Kidney tubule cell (primary cell): ENCODE results near the gene FAM222A.

Experiments
- DNase-seq: peaks from one replicate; pipeline ENCODE4 v3.0.0-alpha.2; 2018; ENCODE audit warnings: low spot score

Gene FAM222A

DNA sequence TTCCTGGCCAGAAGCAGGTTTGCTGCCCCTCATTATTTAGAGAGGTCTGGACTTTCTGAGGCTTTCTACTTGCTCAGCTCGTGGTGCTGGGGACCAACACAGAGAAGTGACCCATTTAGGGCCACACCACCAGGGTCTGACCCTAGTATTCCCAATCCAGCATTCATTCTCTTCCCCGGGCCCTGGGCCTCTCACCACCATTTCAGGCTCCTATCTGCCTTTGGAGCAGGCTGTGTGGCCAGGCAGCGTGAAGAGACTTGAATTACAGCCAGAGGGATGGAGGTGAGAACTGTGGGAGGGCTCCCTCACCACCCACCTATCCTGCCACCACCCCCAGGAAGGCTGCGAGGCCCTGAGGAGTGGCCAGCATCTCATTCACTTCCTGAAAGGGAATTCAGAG is 24.6 kb downstream of the FAM222A start:
- DNase-seq = peak; percentile 38

DNA sequence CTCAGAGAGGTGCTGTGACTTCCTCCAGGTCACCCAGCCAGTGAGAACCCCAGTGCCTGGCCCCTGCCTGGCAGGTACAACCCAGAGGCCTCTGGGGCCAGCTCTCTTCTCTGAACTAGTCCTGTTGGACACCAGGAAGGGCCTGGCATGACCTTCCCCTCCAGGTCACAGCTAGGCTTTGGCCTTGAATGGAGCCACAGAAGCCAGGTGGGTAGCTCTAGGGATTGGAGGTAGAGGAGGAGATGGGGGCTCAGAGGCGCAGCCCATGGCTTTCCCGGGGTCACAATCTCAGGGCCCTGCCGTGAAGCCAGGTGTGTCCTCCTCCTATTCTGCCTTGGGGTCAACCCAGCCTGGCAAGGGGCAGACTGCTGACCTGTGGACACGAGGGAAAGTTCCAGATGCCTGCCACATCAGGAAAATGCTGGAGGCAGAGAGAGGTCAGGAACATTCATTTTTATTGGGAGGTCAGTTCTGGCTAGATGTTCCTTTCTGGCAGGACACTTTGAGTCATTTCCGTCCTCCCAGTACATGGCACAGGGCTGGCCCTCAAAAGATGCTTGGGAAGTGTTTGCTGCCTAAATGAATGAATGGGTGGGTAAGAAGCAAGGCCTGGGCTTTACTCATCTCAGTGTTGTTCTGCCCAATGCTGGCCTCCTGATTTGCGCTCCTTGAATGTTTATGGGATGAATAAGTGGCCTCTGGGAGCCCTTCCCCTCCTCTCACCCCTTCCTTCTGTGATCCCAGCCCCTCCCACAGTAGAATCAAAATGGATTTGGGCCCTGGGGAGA is 25.4 kb downstream of the FAM222A start:
- peak; percentile 53 for DNase-seq

DNA sequence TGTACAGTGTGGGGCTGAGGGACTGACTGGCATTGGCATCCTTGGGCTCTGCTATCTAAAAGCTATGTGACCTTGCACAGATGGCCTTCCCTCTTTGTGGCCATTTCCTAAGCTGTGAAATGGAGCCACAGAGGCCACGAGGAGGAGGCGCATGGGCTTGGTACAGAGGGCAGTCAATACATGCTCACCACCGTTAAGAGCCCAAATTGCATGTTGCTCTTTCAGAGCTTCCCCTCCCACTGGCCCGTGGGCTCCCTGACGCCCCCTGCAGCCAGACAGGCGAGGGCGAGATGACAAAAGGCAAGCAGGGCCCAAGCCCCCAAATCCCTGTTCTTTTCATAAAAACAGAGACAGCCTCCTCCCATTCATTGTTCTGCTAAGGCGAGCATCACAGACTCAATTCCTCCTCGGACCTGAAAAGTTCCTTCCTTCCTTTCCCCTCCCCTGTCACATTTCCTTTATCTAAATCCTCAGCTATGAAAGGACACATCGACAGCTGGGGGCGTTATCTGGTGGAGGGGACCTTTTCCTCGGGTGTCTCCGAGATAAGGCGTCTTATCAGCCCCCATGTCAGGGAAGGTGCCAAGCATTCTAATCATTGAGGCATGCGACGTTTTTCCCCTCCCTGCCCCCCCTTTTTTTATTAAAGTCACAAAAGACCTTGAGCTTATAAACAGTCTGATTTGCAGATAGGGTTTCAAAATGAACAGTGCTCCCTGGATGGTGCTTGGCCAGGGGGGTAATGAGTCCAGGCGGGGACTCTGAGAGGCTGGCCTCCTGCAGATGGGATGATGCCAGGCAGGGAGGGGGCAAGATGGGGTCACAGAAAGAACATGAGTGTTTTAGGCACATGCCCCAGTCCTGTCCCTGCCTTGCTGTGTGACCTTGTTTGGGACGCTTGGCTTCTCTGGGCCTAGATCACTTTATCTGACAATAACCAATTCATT is 26.4 kb downstream of the FAM222A start:
- no peak for DNase-seq

DNA sequence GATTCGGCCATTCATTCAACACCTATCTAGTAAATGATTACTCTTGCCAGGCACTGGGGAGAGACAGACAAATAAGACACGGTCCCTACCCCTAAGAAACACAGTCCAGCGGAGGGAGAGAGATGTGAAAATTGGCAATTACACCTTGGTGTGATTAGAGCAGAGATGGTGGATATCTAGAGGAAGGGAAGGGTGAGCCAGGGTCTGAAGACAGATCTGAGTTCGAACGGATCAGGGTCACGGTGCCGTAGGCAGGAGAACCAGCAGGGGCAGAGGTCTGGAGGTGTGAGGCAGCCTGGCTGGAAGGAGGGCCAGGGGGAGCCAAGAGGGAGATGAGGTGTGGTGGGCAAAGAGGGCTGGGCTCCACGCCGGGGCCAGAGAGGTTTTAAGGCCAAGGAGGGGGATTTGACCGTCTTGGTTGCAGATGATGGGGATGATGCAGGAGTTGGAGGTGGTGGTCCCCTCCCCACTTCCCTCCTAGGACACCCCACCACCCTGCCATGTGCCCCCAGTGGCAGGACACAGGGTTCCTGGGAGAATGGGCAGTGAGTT is 27.1 kb downstream of the FAM222A start:
- DNase-seq = no peak

DNA sequence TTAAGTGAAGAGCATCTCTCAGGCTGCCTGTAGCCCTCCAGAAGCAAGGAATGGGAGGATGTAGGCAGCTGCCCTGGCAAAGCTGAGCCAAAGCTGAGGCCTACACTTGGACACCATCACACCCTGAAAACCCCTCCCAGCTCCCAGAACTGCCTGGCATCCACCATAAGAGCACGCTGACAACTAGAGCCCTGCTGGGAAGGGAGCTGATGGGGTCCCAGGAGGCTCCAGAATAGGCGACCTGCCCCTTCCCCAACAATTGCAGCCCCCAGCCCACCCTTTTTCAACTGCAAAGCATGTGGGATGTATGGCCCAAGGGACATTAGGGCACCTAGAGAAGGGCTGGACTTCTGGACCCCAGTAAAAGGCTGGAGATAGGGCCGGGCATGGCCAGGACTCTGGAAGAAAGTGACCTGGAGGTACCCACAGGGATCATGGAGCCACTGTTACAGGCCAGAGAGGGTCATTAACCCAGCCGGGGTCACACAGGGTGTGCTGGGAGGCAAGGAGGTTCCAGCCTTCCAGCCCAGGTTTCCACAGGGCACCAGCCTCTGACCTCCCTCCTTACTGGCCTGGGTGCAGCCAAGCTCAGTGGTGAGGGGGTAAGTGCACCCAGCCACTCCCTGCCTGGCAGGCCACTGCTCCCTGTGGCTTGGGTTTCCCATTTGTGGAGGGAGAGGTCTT is 27.8 kb downstream of the FAM222A start:
- no peak for DNase-seq

DNA sequence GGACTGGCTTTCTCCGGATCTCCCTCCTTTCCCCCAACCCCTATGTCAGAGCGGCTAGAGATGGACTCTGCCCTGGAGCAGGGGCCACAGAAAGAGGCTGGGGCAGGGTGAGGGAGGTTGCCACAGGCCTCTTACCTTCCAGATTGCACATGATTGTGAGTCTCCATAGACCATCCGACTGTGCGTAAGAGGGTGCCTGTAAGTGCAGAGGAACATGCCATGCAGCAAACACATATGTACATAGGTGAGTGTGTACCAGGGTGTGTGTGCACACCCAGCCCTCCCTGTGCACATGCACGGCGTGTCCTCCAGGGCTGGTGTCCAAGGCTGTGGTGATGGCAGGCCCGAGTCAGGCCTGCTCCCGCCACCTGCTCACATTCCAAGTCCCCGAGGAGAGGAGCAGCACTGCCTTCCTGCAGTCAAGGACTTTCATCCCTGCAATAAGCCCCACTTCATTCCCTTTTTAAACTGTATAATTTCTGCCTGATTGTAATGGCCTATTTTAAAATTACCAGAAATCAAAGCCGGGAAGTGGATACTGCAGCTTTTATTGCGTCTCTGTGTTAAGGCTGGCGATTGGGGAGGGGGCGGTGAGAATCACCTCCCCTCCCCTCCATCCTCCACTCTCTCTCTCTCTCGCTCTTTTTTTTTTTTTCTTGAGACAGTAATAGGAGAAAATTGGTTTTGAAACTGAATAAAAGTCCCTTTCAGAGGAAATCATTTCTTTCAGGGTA is 28.5 kb downstream of the FAM222A start:
- no peak for DNase-seq

DNA sequence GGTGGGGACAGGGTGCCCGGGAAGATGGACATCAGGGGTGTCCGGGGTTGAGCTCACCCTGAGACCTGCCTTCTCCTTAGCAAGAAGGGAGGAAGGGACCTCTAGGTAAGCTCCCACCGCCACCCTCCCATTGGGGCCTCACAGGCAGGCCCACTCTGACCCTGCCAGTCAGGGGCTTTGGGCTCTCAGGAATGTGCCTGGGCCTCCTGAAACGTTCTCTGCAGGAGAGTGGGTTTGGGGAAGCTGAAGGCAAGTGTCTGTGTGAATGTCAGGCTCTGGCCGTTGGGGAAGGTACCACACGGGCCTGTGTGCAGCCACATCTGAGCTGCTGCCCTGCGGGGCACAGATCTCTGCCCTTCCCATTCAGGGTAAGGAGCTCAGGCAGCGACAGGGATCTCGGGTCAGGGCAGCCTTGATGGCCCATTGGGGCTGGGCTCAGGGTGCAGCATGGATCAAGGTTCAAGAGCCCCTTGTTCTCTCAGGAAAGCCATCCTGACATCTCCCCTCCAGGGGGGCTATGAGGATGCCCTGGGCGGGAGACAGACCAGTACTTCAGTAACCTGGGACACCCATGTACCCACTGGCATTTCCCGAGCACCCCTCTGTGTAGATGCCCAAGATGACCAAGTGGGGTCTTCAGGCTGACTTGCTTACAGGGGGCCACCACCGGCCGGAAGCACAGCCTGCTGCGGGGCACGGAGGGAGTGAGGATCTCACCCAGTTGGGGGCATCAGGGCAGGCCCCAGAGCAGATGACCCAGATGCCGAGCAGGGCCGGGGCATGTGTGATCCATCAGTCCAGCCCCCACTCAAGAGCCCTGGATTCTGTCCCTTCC is 29.7 kb downstream of the FAM222A start:
- DNase-seq = no peak

DNA sequence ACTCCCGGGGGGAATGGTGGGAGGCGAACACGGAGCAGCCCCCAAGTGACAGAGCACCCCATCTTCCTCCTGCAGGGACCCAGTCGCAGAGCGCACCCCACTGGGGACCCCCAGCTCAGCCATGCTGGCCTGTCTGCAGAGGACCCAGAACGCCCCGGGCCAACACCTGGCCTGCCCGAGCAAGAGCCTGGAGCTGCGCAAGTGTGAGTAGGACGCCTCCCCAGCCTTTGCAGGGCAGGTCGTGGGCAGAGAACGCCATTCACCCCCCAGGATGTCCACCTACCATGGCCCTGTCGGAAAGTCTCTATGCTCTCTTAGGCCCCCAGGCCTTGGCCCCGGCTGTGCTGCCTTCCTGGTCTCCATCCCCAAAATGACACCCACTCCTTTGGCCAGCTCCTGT is 30.4 kb downstream of the FAM222A start:
- no peak for DNase-seq

DNA sequence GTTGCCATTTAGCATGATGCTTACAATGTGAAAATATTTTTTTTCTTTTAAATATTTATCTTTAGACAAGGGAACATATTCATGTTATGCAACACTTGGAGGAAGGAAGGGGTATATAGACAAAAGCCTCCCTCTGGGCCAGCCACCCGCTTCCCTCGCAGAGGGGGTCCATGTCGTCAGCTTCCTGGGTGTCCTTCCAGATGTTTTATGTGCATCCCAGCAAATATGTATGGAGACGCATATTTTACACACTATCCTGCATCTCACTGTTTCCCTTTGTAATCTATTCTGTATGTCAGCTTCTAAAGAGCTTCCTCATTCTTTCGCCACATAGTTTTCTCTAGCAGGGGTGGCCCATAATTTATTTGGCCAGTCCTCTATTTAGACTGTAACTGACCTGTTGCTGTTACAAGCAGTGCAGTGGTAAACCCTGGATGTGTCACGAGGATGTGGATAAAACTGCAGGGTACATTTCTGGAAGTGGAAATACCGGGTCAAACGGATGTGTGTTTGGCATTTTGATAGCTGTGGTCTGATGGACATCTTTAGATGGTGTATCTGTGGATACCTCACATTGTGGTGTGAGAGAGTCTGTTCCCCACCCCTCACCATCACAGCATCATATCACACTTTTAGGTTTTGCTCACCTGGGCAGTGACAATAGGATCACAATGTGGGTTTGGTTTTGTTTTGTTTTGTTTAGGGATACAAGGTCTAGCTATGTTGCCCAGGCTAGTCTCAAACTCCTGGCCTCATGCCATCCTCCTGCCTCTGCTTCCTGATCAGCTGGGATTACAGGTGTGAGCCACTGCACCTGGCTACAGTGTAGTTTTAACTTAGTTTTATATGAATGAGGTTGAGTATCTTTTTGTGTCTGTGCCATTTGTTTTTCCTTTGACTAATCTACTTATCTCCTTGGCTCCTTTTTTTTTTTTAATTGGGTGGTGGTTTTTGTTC is 31.6 kb downstream of the FAM222A start:
- DNase-seq = peak; percentile 39

DNA sequence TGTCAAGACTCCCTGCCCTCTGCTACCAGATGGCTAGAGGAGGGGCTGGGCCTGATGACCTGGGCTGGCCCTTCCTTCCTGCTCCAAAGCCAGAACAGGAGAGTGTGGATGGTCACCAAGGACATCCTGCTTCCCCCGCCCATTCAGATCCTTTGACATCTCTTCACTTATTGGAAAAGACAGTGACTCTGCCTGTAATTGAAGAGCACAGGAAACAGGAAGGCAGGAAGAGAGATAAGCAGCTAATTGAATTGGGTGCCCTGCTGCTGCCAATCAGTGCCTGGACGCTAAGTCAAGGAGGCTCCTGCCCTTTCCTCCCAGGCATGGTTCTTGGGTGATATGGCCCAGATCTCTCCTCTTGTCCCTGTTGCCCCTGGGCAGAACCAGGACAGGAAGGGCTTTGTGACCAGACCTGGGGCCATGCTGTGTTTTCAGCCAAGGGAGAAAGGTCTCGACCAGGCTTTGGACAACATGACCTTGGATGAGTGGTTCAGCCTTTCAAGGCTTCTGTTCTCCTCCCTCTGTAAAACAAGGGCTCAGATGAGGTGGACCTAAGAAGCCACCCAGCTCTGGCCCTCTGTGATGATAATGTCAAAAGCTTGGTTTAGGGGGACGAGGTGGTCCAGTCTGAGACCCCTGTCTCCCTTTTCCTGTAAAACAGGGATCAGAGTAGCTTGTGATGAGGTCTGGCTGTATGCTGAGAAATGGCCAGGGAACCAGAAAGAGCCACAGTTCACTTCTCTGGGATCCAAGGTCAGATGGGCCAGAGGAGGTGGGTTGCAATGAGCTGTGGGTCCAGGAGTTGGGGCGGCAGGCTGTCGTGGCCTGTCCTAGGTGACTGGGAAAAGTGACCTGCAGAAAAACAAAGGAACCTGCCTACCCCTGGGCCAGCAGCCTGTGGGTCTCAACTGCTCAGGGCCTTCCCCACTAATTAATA is 38.8 kb downstream of the FAM222A start:
- DNase-seq = no peak

DNA sequence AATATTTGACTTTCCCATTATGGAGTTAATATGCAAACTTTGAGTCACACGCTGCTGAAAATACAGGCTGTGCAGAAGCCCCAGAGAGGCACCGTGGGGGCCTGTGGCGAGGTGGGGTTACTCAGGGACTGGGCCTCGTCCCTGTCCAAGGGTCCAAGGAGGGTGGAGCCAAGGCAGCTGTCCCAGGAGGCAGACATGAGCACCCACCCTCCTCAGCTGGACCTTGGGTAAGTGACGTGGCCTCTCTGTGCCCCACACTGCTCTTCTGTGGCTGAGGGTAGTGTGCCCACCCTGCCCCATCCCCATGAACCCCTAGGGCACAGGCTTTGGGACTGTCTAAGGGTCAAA is 39.4 kb downstream of the FAM222A start:
- no peak for DNase-seq

DNA sequence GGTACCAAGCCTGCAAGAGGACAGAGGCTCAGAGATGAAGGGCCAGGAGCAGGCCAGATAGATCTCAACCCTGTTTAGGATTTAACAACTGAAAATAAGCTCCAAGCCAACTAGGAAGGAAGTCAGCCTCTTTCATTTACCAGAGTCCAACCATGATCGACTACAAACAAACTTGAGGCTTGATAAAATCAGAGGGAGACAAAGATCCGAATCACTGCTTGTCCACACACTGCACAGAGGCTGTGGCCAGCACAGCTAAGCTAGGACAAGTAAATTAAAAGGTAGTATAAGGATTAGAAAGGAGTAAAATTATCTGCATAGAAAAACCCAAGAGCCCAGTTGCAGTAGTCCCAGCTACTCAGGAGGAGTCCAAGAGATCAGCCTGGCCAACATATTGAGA is 40.3 kb downstream of the FAM222A start:
- no peak for DNase-seq

DNA sequence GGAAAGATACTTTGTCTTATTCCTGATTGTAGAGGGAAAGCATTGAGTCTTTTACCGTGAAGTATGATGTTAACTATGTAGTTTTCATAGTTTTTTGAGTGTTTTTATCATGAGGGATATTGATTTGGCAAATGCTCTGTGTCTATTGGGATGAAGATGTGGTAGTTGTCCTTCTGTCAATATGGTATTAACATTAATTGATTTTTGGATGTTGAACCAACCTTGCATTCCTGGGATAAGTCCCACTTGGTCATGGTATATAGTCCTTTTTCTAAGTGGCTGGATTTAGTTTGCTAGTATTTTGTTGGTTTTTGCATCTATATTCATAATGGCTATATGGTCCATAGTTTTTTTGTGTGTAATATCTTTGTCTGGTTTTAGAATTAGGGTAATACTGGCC is 42.8 kb downstream of the FAM222A start:
- DNase-seq = no peak

DNA sequence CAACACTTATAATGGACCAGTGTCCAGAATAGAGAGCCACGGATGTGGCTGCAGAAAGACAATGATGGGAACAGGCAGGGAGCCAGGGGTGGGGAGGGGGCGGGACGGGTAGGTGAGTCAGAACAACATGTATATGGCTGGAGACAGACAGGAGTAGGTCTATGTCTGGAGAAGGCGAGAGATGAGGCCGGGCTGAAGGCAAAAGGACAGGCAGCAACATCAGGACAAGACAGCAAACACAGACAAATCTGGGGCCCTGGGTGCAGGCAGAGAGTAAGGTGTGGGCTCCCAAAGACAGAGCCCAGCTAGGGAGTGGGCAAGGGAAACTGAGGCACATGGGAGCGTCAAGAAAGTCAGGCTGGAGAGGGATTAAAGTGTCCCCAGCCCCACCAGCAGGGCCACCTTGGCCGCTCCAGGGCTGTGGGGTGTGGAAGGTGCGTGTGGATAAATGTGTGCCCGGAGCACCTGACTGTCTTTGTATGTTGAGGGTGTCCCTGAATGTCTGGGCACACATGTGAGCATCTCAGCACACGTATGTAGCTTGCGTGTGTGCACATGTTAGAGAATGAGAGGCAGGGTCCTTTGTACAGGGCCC is 44.1 kb downstream of the FAM222A start:
- DNase-seq = no peak

DNA sequence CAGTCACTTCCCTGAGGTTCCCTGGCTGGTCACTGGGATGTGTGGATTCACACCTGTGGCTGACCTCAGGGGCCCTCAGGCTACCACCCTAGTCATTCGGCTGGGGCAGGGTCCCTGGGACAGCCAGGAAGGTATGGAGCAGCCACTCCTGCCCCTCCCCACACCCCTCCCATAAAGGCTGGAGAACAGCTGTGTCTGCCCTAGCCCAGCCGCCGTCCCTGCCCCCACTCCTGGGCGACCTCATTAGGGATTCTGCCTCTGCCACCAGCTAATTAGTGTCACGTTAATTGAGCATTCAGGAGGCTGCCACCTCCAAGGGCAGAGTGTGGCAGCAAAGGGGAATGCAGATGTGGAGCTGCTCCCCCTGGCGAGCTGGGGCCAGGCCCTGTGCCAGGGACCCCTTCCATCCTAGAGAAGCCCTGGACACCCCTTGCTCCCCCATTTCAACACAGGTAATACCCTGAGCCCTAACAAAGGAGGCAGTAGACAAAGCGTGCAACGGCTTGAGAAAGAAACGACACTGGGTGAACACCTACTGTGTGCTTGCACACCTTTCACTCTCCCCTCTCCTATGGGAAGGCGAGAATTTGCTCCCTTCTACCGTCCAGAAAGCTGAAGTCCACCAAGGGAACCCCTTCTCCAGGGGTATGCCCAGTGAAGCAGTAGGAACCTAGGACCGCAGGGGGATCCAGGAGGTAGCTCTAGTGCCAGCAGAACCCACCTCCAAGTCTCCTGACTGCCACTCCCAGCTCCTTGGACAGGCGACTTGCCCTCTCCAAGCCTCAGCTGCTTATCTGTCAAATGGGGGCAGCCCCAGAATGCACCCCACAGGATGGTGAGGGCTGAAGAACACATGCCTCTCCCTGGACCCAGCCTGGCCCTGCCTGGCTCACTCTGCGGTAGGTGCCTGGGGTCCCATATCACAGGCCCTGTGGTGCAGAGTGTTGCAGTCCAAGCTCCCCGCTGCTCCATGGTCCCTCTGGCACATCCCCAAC is 45.1 kb downstream of the FAM222A start:
- no peak for DNase-seq

DNA sequence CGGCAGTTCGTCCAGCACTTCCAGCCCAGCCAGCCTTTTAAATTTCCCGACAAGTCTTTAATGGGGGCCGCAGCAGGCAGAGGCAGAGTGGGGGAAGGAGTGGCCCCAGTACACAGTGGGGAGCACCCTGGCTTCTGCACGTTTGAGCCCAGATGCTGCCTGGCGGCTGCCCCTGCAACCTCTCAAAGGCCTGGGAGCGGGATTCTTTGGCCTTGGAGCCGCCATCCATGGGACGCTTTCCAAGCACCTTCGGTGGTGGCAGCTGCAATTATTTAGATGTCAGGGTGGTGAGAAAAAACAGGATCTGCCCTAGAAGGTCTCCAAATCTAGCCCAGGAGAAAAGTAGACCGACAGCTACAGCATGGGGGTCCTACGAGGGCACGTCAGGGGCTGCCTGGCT is 46.0 kb downstream of the FAM222A start:
- DNase-seq = no peak
